GM19193 (cell line): ENCODE data around the gene C10orf105.

Experiments
- POLR2A ChIP-seq: IDR thresholded peaks from 4 replicates; pipeline ENCODE4 v1.6.1; 2011; ENCODE audit not compliant: insufficient read depth, insufficient read length; ENCODE audit errors: extremely low read depth

Gene C10orf105

DNA sequence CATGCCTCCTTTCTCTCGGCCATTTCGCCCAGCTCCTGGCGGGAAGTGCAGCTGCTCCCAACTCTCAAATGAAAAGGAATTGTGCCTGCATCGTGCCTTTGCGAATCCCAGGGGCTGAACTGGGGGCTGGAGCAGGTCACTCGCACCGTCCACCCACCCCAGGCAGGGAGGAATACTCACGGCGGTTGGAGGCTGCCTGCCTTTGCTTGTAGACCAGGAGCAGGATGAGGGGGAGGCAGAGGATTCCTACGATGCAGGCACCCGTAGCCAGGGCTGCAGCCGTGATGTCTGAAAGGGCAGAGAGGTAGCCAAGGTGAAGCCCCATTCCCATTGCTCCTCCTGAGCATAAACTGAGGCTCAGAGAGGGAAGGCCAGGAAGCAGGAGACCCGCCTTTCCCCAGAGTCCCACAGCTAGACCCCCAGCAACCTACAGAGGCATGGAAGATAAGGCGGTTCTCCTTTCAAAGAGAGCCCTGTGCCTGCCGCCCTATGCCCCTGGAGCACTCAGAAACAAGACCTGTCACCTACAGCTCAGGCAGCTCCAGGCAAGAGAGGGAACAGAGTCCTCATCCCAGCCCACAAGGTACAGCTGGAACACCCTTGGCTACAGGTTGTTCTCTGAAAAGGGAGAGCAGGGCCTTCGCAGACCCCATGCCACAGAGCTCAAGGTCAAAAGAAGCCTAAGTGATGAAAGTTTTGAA is 35.8 kb upstream of the C10orf105 start:
- TF ChIP-seq POLR2A = no peak

DNA sequence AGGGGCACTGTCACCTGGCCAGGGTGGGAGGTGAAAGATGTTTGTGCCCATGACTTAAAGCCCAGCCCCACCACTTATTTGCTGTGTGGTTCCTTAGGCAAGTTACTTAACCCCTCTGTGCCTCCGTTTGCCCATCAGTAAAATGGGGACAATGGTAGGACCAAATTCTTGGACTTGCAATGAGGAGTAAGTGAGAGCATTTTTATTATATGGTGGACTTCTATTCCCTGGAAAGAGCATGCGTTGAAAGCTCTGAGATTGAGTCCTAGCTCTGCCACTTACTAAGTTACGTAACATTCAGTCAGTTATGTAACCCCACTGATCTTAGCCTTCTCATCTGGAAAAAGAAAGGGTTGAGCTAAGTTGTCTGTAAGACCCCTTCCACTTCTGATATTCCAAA is 35.0 kb upstream of the C10orf105 start:
- TF ChIP-seq POLR2A = no peak

- TF ChIP-seq POLR2A = no peak
Measured at GRCh38 chr10:71753960-71754505, 34.5 kb upstream of the C10orf105 start.

- TF ChIP-seq POLR2A = no peak
Measured at GRCh38 chr10:71753091-71753959, 33.7 kb upstream of the C10orf105 start.

DNA sequence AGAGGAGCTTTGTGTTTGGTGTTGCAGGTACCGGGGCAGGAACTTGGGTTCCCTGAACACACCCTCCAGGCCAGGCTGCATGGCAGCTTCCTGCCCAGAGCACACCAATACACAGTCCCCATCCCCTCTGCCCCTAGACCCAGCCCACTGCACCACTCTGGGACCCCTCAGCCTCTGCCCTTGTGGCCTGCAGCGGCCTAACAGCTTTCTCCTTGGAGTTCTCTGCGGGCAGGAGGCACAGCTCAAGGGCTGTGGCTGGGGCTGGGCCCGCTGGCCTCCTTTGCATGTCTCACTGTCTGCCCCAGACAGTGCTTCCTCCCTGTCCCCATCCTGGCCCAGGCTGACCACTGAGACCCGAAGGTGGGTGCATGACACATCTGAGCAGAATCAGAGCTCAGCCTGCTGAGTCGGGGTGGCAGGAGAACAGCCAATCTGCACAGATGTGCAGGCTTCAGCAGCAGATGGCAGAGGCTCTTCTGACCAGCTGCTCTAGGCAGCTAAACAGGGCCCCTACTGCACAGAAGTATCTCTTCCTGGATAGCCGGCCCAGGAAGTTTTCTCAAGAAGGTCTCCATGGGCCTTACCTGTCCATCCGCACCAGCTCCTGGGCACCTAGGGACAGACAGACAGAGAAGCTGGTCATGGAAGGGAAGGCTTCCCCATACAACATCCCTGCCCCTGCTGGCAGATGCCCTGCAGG is 33.0 kb upstream of the C10orf105 start:
- no peak for TF ChIP-seq POLR2A

DNA sequence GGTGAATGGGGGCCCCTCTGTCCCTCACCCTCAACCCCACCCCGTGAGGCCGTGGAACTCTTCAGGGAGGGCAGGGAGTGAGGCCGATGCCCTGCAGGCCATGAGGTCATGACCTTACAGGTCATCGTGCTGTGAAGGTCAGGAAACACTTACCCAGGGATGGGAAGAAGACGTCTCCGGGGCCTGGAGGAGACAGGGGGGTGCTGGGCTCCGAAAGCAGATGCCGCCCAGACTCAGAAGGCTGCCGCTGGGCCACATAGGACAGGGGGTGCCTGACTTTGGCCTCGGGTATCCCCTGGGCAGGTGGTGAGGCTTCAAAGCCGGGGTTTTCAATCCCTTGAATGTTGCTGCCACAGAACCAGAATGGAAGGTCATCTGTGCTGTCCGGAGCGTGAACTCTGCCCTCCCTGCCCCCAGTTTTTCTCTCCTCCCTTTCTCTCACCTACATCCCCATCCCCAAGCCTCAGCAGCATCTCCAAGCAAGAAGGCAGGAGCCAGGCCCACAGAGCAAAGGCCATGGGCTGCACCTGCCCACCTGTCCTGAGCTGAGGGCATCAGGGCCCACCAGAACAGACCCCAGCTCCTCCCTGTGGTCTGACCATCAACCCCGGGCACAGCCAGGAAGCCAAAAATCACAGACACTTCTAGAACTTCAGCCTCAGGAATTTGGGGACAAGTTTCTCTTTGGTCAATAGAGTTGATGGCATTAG is 32.1 kb upstream of the C10orf105 start:
- no peak for TF ChIP-seq POLR2A

GRCh38 chr10:71750986-71751385 is 31.4 kb upstream of the C10orf105 start:
- TF ChIP-seq POLR2A = no peak

DNA sequence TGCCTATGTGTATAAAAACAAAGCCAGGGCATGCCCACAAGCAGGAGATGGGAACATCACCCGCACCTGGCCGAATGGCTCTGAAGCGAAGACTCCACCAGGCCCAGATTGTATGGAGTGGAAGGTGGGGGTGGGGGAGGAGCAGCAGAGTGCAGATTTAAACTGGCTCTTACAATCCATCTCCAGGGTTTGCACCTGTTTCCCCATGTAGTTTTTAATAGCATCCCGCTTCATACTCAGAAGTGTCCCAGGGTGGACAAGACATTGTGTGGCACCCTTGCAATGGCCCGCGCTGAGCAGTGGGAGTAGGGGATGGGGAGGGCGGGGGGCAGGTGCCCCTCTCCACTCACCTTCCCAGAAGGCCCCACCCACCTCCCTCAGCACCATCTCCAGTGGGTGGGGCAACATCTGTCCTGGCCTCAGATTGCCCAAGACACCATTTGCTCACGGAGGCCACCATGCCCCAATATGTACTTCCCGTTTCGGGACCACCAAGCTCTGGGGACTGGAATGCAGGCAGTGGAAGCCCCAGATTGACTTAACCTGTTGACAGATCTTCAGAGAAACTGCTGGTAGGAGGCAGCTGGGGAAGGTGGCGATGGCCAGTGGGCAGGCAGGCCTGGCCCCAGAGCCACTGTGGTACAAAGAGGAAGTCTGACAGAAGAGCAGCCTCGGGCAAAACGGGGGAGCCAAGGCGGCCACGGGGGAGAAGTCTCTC is 30.7 kb upstream of the C10orf105 start:
- no peak for TF ChIP-seq POLR2A

DNA sequence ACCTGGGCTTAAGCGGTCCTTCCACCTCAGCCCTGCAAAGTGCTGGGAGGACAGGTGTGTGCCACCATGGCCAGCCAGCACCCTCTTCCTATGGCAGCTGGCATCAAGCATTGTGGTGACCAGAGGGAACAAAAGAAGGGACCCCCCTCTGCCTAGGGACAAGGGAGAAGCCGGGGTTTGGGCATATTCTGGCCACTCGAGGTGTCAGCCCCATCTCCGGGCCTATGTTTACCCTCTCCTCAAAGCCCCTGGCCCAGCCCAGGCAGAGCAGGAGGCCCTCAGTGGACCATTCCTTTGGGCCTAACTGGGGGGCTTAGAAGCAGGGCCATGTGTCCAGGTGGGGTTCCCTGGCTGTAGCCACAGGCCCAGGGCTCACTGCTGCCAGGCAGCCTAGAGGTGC is 29.8 kb upstream of the C10orf105 start:
- no peak for TF ChIP-seq POLR2A

DNA sequence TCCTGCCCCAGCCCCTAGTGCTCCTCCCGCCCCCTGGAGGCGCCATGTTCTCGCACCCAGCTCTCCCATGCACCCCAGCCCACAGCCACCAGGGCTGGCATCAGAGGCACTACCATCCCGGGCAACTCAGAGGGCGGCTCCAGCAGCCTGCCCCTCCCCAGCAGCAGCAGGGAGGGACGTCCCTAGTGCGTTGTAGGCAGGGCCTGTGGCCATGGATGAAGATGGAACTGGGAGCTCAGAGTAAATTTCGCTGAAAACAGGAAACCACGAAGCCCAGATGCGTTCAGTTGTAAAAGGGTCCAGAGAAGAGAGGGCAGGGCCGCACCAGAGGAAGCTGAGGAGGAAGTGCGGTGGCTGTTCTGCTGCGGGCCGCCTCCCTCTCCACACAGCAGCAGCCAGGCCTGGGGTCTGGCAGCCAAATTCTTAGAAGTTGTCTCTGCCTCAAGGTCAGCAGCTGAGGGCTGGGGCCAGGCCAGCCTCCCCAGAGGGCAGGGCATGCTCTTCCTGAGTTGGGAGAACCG is 29.2 kb upstream of the C10orf105 start:
- TF ChIP-seq POLR2A = peak; percentile 49

DNA sequence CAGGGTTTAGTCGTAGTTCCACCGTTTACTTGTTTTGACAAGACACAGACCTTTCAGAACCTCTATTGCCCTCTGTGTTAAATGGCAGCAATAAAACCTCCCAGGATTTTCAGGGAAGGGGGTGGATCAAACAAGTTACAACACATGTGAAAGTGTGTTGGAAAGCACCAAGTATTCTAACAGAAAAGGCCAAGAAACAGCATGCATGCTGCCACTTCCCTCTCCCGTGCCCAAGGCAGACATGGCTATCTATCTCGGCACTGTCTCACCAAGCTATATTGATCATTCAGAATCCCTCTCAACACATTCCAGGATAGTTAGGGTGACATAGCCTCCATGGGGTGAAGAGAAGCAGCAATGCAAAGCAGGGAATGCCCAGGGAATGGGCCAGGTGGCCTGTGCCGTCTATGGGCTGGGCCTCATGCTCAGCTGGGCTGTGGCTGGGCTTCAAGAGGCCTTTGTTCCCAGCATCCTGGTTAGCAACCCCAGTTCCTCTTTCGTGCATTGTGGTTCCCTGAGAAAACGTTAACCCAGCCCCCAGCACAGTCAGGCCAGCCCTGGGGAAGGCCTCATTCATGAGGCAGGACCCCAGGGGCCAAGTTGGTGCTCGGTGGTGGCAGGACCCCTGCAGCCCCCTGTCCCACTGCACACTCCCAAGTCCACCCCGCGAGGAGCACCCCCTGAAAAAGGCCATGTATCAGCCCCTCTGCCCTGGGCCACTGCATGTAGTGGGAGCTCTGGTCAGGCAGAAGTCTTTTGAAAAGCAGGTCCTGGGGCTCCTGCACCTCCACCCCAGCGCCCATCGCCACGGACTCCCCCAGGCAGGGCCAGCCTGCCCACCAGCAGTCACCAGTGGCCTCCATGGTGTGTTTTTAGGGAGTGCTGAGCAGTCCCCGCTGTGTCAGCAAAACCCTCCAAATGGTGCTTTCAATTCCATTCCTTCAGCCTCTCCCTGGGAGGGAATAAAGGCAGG is 28.3 kb upstream of the C10orf105 start:
- TF ChIP-seq POLR2A = peak; percentile 29

DNA sequence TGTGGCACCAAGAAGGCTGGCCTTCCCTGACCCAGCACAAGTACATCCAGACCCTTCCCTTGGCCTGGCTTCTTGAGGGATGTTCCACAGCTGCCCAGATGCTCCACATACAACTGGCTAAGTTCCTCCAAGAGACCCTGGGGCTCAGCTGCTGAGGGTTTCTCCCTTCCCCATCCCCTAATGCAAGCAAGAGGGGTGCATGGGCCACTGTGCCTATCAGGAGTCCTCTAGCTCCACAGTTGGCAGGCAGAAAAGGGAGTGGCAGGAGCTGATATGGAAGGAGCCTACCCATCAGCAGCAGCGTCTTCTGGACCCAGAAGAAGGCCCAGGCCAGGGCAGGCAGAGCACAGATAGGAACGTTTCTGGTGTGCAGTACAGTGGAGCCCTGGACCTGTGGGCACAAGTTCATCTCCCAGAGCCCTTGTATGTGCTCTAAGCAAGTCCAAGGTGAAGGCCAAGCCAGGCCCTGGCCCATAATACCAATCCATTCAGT is 27.5 kb upstream of the C10orf105 start:
- no peak for TF ChIP-seq POLR2A
